HG03135 (cell line): ENCODE results near the gene GANC.
"Not testable (repeated sequence)": the region's sequence is repeated elsewhere in the genome, so short reads cannot be mapped to it uniquely, and the experiment has no call there.

ENCODE experiments used
- ATAC-seq: cut with Tn5 transposase; IDR thresholded peaks from one replicate; pipeline ENCODE4 v1.9.1; 2021; ENCODE audit warnings: mild to moderate bottlenecking, moderate library complexity; ENCODE audit not compliant: unreplicated experiment

GANC gene, protein sequence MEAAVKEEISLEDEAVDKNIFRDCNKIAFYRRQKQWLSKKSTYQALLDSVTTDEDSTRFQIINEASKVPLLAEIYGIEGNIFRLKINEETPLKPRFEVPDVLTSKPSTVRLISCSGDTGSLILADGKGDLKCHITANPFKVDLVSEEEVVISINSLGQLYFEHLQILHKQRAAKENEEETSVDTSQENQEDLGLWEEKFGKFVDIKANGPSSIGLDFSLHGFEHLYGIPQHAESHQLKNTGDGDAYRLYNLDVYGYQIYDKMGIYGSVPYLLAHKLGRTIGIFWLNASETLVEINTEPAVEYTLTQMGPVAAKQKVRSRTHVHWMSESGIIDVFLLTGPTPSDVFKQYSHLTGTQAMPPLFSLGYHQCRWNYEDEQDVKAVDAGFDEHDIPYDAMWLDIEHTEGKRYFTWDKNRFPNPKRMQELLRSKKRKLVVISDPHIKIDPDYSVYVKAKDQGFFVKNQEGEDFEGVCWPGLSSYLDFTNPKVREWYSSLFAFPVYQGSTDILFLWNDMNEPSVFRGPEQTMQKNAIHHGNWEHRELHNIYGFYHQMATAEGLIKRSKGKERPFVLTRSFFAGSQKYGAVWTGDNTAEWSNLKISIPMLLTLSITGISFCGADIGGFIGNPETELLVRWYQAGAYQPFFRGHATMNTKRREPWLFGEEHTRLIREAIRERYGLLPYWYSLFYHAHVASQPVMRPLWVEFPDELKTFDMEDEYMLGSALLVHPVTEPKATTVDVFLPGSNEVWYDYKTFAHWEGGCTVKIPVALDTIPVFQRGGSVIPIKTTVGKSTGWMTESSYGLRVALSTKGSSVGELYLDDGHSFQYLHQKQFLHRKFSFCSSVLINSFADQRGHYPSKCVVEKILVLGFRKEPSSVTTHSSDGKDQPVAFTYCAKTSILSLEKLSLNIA (N-terminal part only)

GRCh38 chr15:42272939-42273899 lies at the start of gene GANC, which contains the start of gene TMEM87A:
Gene GANC (plus strand): TSS chr15:42273201. CDS start chr15:42274482, 1,281 bp downstream.
Gene TMEM87A (minus strand): TSS chr15:42273433. CDS start chr15:42273398, 35 bp downstream.
- ATAC-seq, result peak; percentile 88

GRCh38 chr15:42226648-42227047 lies 46.4 kb upstream of the GANC start:
- ATAC-seq, result no peak

DNA sequence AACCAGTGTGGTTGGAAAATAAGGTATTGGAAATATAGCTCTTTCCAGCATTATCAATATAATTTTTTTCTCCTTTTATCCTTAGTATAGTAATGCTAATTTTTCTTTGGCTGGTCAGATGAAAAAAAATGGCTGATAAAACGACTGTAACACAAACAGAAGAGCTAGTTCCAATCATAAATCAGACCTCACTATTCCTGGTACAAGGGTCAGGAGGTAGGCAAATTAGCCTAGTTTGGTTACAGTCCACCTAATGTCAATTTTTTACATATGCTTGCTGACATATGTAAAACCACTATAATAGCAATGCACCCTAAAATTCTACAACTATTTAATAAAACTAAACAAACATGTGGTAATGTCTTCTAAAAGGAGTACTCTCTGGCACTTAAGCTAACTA lies 45.0 kb upstream of the GANC start:
- ATAC-seq, result no peak

- ATAC-seq, result not testable (repeated sequence)
These were observed 44.0 kb upstream of the GANC start for GRCh38 chr15:42228981-42229380.

DNA sequence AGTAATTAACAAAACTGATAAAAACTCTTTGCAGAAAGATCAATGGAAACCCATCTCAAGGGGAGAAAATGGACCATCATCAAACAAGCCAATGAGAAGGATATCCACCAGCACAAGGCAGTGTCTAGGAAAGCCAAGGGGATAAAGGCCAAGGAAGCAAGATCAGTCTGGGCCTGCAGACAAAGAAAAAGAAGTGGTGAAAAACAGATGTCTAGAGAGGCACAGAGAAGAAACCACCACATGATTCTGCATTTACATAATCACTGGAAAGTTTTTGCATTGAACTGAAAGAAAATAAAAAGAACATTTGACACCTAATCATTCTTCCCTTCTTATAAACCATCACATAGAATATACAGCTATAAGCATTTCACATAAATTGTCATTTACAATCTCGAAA lies 41.9 kb upstream of the GANC start:
- no peak for ATAC-seq

DNA sequence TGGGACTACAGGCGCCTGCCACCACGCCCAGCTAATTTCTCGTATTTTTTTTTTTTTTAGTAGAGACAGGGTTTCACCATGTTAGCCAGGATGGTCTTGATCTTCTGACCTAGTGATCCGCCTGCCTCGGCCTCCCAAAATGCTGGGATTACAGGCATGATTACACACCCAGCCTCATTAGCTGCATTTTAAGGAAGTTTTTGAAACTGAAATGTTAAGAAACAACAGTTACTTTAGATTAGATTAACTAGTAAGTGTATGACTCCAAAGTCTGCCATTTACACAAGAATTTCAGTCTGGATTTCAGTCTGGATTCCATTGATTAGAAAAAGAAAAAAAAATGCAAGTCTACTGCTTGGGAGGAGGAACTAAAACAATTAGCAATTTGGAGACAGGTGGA lies 40.4 kb upstream of the GANC start:
- ATAC-seq, result no peak

DNA sequence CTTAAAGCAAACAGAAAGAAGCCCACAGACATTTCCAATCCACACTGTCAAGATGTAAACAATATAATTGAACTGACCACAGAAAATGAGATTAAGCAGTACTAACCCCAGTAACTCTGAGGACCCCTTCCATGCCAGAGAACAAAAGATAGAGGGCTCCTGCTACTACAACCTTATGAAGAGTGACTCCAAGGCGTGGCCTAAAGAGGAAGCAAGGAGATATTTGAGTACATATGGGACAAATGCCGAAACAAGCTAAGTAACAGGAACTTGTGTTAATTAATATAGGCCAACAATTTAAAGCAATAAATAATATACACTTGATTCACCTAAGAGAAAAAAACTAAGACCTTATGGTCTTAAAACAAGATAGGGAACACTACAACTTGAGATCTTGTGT lies 39.9 kb upstream of the GANC start:
- ATAC-seq, result no peak

GRCh38 chr15:42239528-42240182 lies 33.3 kb upstream of the GANC start:
- no peak for ATAC-seq

DNA sequence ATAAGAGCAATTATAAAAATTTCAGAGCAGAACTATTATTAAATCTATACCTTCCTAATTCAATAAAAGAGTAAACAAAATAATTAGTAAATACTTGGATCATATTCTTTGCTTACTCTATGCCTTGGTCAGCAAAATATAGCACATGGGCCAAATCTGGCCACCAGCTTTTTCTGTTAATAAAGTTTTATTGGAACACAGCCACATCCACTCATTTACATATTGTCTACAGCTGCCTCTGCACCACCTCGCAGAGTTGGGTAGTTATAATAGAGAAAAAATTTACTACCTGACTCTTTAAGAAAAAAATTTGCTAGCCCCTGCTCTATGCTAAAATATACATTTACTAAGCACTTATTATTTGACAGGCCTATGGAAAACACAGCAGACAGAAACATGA lies 32.2 kb upstream of the GANC start:
- ATAC-seq, result no peak

DNA sequence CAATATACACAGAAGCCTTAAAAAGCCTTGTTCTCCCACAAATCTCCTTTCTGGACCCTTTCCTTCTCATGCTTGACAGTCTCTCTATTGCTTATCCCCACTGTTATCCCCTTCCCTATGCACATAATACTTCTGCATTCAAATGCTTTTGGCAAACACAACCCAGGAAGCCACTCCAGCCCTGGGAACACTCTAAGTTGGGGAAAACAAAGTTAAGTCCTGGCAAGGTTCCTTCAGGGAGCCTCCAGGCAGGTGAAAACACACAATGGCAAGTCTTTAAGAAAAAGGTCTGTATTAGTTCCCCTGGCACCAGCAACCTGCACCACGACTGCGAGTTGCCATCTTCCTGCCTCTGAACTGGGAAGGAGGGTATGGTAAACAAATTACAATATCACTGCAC lies 19.7 kb upstream of the GANC start:
- no peak for ATAC-seq

- no peak for ATAC-seq
These were observed 8.2 kb upstream of the GANC start for GRCh38 chr15:42264795-42265194.

DNA sequence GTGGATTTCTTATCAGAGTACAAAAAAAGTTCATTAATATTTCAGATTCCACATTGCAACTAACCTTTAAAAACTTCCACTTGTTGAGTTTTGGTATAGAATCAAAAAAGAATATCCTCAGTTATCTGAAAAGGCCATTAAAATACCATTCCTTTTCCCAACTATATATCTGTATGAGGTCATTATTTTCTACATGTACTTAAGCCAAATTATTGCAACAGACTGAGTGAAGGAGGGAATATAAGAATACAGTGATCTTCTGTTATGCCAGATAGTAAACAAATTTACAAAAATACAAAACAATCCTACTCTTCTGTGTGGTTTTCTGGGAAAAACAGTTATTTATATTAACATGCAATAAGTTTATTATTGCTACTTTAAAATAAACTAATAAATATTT lies 5.7 kb upstream of the GANC start:
- ATAC-seq, result no peak

- ATAC-seq, result no peak
These were observed 2.5 kb upstream of the GANC start for GRCh38 chr15:42270551-42270950.

- ATAC-seq, result no peak
These were observed 2.0 kb upstream of the GANC start for GRCh38 chr15:42270996-42271395.

GRCh38 chr15:42273900-42274701 lies 1.1 kb downstream of the GANC start:
- peak; percentile 28 for ATAC-seq

DNA sequence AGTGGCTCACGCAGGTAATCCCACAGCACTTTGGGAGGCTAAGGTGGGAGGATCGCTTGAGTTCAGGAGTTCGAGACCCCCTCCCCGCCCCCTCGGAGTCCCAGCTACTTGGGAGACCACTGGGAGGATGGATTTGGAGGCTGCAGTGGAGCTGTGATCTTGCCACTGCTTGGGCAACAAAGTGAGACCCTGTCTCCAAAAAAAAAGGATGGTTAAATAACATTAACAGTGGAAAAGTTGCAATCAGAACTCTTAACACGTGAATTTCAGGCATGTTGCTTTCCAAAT lies 1.6 kb downstream of the GANC start:
- ATAC-seq, result no peak

- no peak for ATAC-seq
These were observed 2.9 kb downstream of the GANC start for GRCh38 chr15:42275780-42276391.

DNA sequence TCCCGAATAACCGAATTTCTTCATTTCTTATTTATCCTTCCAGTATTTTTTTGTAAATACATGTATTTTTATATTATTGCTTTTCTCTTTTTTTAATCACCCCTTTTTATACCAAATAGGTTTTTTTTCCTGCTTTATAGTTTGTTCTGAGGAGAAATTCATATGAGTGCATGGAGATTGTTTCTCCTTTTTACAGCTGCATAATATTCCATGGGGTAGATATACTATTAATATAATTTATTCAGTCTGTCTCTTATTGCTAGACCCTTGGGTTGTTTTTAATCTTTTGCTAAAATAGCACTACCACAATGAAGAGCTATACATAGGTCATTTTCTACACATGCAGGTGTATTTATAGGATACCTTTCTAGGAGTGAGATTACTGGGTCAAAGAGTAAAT lies 3.8 kb downstream of the GANC start:
- ATAC-seq, result no peak

GRCh38 chr15:42279234-42279723 lies 6.3 kb downstream of the GANC start:
- ATAC-seq, result no peak
